ENCODE data around the gene MBD2. TPM values are rescaled to one million over a fixed set of nuclear protein-coding genes. Genes with fewer than 3 reads are reported as not detected.

Gene MBD2
- total and polyA plus RNA-seq, 2 donors from 2014 or later = 79.1 to 123 TPM

- Histone ChIP-seq H3K36me3 (ENCODE audit: control insufficient read depth in 2 of 3, insufficient read depth in 3 of 3, low read length in 3 of 3) (peaks cover 0 to 3% (median 2%) of the 10 kb centered on the region in 3 donors), H3K4me1 (ENCODE audit: control insufficient read depth in 2 of 3, insufficient read depth in 2 of 3, low read depth in 1 of 3, low read length in 3 of 3) (no peaks in the 10 kb centered on the region), H3K9me3 (ENCODE audit: control insufficient read depth in 2 of 3, insufficient read depth in 1 of 3, low read length in 3 of 3) (no peaks in the 10 kb centered on the region), H3K27me3 (ENCODE audit: control insufficient read depth, insufficient read depth, low read length) (no peaks in the 10 kb centered on the region), H3K9ac (ENCODE audit: low read length in 3 of 3) (no peak overlapping the region), H3K4me3 (ENCODE audit: low read length in 3 of 3) (no peak overlapping the region), H3K27ac (ENCODE audit: low read depth in 2 of 2, low read length in 2 of 2) (no peak overlapping the region)
- FAIRE-seq (no peak), DNase-seq (peak in 2 of 5 donors; percentile 5 to 38)
- TF ChIP-seq CTCF (IDR thresholded peaks at IDR 0.05; ENCODE audit: borderline replicate concordance, extremely low read depth, insufficient read depth) = no peak
- intact Hi-C loops (cut with DNase I) = no loop called here
Measured at GRCh38 chr18:54151376-54151775, 73.1 kb downstream of the MBD2 start.

DNA sequence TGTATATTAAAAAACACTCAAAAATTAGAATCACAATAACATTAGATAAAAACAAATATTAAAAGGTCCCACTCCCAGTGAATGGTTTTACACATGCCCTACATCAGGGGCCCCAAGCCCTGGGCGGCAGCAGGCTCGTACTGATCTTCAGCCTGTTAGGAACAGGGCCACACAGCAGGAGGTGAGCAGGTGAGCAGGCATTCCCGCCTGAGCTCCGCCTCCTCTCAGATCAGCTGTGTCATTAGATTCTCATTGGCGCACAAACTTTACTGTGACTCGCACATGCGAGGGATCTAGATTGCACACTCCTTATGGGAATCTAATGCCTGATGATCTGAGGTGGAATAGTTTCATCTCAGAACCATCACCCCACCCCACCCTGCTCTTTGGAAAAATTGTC, 74.2 kb downstream of the MBD2 start:
- Histone ChIP-seq H3K27me3 (ENCODE audit: control insufficient read depth, insufficient read depth, low read length) (no peaks in the 10 kb centered on the region), H3K9ac (ENCODE audit: low read length in 3 of 3) (no peak overlapping the region), H3K4me1 (ENCODE audit: control insufficient read depth in 2 of 3, insufficient read depth in 2 of 3, low read depth in 1 of 3, low read length in 3 of 3) (no peaks in the 10 kb centered on the region), H3K36me3 (ENCODE audit: control insufficient read depth in 2 of 3, insufficient read depth in 3 of 3, low read length in 3 of 3) (no peaks in the 10 kb centered on the region), H3K9me3 (ENCODE audit: control insufficient read depth in 2 of 3, insufficient read depth in 1 of 3, low read length in 3 of 3) (no peaks in the 10 kb centered on the region), H3K27ac (ENCODE audit: low read depth in 2 of 2, low read length in 2 of 2) (no peak overlapping the region), H3K4me3 (ENCODE audit: low read length in 3 of 3) (no peak overlapping the region)
- FAIRE-seq = no peak
- intact Hi-C loops (cut with DNase I) = no loop called here
- TF ChIP-seq CTCF (IDR thresholded peaks at IDR 0.05; ENCODE audit: borderline replicate concordance, extremely low read depth, insufficient read depth) = no peak
- DNase-seq = no peak

DNA sequence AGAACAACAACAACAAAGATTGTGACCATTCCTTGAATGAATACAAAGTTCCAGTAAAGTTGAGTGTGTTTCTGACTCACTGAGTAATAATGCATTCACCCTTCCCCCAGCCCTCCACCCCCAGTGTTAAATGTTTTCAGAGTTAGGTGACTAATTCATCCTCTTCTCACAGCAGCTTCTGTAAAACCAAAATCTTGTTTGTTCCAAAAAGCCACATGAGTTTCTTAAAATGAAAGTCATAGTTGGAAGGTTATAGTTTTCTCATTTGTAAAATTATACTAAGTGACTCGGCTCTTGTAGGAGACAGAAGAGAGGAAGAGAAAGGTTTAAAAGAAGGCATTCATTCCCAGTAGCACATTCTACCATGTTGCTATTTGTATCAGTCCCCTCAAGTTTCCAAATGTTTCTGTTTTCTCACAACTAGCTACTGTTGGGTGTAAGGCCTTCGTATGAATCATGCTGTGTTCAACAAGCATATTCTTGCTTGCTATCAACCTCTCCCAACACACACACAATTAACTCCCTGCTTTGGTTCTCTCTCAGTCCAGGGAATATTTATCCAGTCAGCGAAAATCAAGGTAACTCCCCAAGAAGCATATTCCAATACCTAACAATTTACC, 75.3 kb downstream of the MBD2 start:
- Histone ChIP-seq H3K27ac (ENCODE audit: low read depth in 2 of 2, low read length in 2 of 2) (peak overlapping the region; percentile 44 to 55), H3K4me1 (ENCODE audit: control insufficient read depth in 2 of 3, insufficient read depth in 2 of 3, low read depth in 1 of 3, low read length in 3 of 3) (no peaks in the 10 kb centered on the region), H3K4me3 (ENCODE audit: low read length in 3 of 3) (no peak overlapping the region), H3K9ac (ENCODE audit: low read length in 3 of 3) (no peak overlapping the region), H3K9me3 (ENCODE audit: control insufficient read depth in 2 of 3, insufficient read depth in 1 of 3, low read length in 3 of 3) (no peaks in the 10 kb centered on the region), H3K36me3 (ENCODE audit: control insufficient read depth in 2 of 3, insufficient read depth in 3 of 3, low read length in 3 of 3) (no peaks in the 10 kb centered on the region), H3K27me3 (ENCODE audit: control insufficient read depth, insufficient read depth, low read length) (no peaks in the 10 kb centered on the region)
- DNase-seq = no peak
- intact Hi-C loops (cut with DNase I) = no loop called here
- FAIRE-seq = no peak
- TF ChIP-seq CTCF (IDR thresholded peaks at IDR 0.05; ENCODE audit: borderline replicate concordance, extremely low read depth, insufficient read depth) = no peak

GRCh38 chr18:54148678-54149077, 75.8 kb downstream of the MBD2 start:
- Histone ChIP-seq H3K4me3 (ENCODE audit: low read length in 3 of 3) (no peak overlapping the region), H3K36me3 (ENCODE audit: control insufficient read depth in 2 of 3, insufficient read depth in 3 of 3, low read length in 3 of 3) (no peaks in the 10 kb centered on the region), H3K27me3 (ENCODE audit: control insufficient read depth, insufficient read depth, low read length) (no peaks in the 10 kb centered on the region), H3K9me3 (ENCODE audit: control insufficient read depth in 2 of 3, insufficient read depth in 1 of 3, low read length in 3 of 3) (peaks cover 0 to under 1% (median 0%) of the 10 kb centered on the region in 3 donors), H3K27ac (ENCODE audit: low read depth in 2 of 2, low read length in 2 of 2) (peak overlapping the region in 1 of 2 donors; percentile 32), H3K4me1 (ENCODE audit: control insufficient read depth in 2 of 3, insufficient read depth in 2 of 3, low read depth in 1 of 3, low read length in 3 of 3) (no peaks in the 10 kb centered on the region), H3K9ac (ENCODE audit: low read length in 3 of 3) (no peak overlapping the region)
- TF ChIP-seq CTCF (IDR thresholded peaks at IDR 0.05; ENCODE audit: borderline replicate concordance, extremely low read depth, insufficient read depth) = no peak
- intact Hi-C loops (cut with DNase I) = no loop called here
- FAIRE-seq = no peak
- DNase-seq = no peak
